DND-41 (cell line): ENCODE data around the gene MIGA1.

Experiments used
- ATAC-seq: fragments of 200-7000 bp; cut with Tn5 transposase; 3 replicates; pipeline ENCODE4 v1.9.1; 2021; ENCODE audit warnings: low read depth; ENCODE audit not compliant: insufficient read depth
- DNase-seq: peaks from one replicate; pipeline ENCODE4 v3.0.0-alpha.2; 2020
- H2AFZ ChIP-seq: 2 replicates; pipeline ENCODE4 v1.6.0; 2012; ENCODE audit warnings: low read depth, low read length
- H3K27ac ChIP-seq: 2 replicates; pipeline ENCODE4 v1.5.1; 2012; ENCODE audit warnings: low read length, inconsistent platforms
- H3K27me3 ChIP-seq: fragments of 200-600 bp; sonication (generic); 2 replicates; pipeline ENCODE4 v1.6.0; 2012; ENCODE audit warnings: low read length, mild to moderate bottlenecking, inconsistent platforms; ENCODE audit not compliant: insufficient read depth, poor library complexity
- H3K36me3 ChIP-seq: 2 replicates; pipeline ENCODE4 v1.5.1; 2012; ENCODE audit warnings: low read length, inconsistent platforms; ENCODE audit not compliant: insufficient read depth
- H3K4me1 ChIP-seq: 2 replicates; pipeline ENCODE4 v1.5.1; 2012; ENCODE audit warnings: mild to moderate bottlenecking, low read length; ENCODE audit not compliant: insufficient read depth
- H3K4me2 ChIP-seq: 2 replicates; pipeline ENCODE4 v1.6.0; 2012; ENCODE audit warnings: mild to moderate bottlenecking, moderate library complexity, low read length, inconsistent platforms; ENCODE audit not compliant: insufficient read depth
- H3K4me3 ChIP-seq, 2 experiments: fragments of 200-600 bp in 1 of 2; shearing (Covaris generic) in 1 of 2; 2 replicates each; pipeline ENCODE4 v1.5.1; 2012 to 2016; ENCODE audit warnings: inconsistent platforms in 2 of 2, low read length in 2 of 2, mild to moderate bottlenecking in 2 of 2, low read depth in 1 of 2, moderate library complexity in 1 of 2
- H3K79me2 ChIP-seq: 2 replicates; pipeline ENCODE4 v1.6.0; 2012; ENCODE audit warnings: low read length, inconsistent platforms; ENCODE audit not compliant: insufficient read depth
- H3K9ac ChIP-seq: 2 replicates; pipeline ENCODE4 v1.6.0; 2012; ENCODE audit warnings: low read depth, mild to moderate bottlenecking, inconsistent platforms, low read length, moderate library complexity
- H3K9me3 ChIP-seq: 2 replicates; pipeline ENCODE4 v1.5.1; 2012; ENCODE audit warnings: low read length, moderate library complexity, mild to moderate bottlenecking, inconsistent platforms; ENCODE audit not compliant: insufficient read depth, severe bottlenecking
- H4K20me1 ChIP-seq: 2 replicates; pipeline ENCODE4 v1.6.0; 2012; ENCODE audit warnings: low read length; ENCODE audit not compliant: insufficient read depth
- EZH2 ChIP-seq: IDR thresholded peaks from 3 replicates; pipeline ENCODE4 v1.6.1; 2012; ENCODE audit warnings: borderline replicate concordance, low read depth, mild to moderate bottlenecking, moderate library complexity, low read length, inconsistent platforms; ENCODE audit not compliant: severe bottlenecking
- TF ChIP-seq, protein P1 (sequence below): IDR thresholded peaks from 2 replicates; pipeline ENCODE4 v1.5.1; 2012; ENCODE audit warnings: borderline replicate concordance, low read length, moderate library complexity, mild to moderate bottlenecking; ENCODE audit not compliant: poor library complexity, severe bottlenecking; ENCODE audit errors: extremely low read depth

MIGA1 gene

DNA sequence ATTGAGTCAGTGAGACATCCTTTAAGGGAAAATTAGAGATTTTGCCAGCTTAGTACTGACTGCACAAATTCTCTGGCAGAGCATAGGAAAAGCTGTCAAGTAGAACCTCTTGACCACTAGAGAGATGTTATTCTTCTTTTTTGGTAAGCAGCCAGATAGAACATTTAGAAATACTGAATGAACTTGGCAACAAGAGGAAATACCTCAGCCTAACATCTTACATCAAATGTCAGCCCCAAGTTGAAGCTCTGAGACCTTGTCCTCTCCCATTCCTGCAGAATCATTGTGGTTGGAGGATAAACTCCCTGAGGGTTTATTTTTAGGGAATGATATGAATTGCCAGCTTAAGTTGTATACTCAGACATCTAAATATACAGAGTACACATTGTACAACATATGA is 53.5 kb downstream of the MIGA1 start:
- Histone ChIP-seq H3K4me3 (no peak overlapping the region), H3K4me1 (no peaks in the 10 kb centered on the region), H3K27ac (no peak overlapping the region), H3K36me3 (peaks cover 54% of the 10 kb centered on the region), H3K9me3 (no peaks in the 10 kb centered on the region), H3K9ac (no peak overlapping the region), H3K4me2 (no peak overlapping the region), H3K27me3 (no peaks in the 10 kb centered on the region), H3K79me2 (no peaks in the 10 kb centered on the region), H2AFZ (no peak overlapping the region), H4K20me1 (no peaks in the 10 kb centered on the region)
- no peak for DNase-seq
- no peak for ATAC-seq
- TF ChIP-seq, protein P1, sequence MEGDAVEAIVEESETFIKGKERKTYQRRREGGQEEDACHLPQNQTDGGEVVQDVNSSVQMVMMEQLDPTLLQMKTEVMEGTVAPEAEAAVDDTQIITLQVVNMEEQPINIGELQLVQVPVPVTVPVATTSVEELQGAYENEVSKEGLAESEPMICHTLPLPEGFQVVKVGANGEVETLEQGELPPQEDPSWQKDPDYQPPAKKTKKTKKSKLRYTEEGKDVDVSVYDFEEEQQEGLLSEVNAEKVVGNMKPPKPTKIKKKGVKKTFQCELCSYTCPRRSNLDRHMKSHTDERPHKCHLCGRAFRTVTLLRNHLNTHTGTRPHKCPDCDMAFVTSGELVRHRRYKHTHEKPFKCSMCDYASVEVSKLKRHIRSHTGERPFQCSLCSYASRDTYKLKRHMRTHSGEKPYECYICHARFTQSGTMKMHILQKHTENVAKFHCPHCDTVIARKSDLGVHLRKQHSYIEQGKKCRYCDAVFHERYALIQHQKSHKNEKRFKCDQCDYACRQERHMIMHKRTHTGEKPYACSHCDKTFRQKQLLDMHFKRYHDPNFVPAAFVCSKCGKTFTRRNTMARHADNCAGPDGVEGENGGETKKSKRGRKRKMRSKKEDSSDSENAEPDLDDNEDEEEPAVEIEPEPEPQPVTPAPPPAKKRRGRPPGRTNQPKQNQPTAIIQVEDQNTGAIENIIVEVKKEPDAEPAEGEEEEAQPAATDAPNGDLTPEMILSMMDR: no peak
- TF ChIP-seq EZH2: no peak

DNA sequence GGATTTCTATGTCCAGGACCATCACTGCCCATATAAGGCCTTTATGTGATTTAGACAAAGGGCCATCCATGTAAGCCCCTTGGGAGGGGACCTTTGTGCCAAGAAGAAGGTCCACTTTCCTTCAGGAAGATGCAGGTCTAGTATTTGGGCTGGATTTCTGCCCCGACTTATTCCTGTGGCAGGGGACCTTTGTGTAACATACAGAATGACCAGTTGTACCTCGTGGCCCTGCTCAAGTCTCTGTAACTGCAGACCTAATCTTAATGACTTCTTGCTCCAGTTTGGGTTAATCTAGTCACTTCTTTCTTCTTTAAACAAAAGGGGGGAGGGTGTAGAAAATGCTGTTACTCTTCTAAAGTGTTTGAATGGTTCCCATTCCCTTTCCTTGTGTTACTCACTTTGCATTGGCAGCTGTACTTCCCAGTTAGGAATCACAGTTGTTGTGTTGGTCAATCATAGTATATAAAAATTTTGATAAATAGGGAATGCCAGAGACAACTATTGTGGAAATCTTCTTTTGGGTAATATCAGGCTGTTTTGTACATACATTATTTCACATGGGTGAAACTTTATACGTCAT is 54.2 kb downstream of the MIGA1 start:
- H4K20me1 ChIP-seq: no peaks in the 10 kb centered on the region
- H3K36me3 ChIP-seq: peaks cover 55% of the 10 kb centered on the region
- H3K4me2 ChIP-seq: no peak overlapping the region
- no peaks in the 10 kb centered on the region for H3K4me1 ChIP-seq
- H2AFZ ChIP-seq: no peak overlapping the region
- H3K27me3 ChIP-seq: no peaks in the 10 kb centered on the region
- no peaks in the 10 kb centered on the region for H3K9me3 ChIP-seq
- DNase-seq (no peak), ATAC-seq (no peak)
- no peak overlapping the region for H3K27ac ChIP-seq
- H3K4me3 ChIP-seq: no peak overlapping the region
- no peaks in the 10 kb centered on the region for H3K79me2 ChIP-seq
- TF ChIP-seq, protein P1: no peak
- TF ChIP-seq EZH2: no peak
- H3K9ac ChIP-seq: no peak overlapping the region

GRCh38 chr1:77834771-77835334 is 55.4 kb downstream of the MIGA1 start:
- Histone ChIP-seq H3K4me1 (no peaks in the 10 kb centered on the region), H3K4me2 (no peak overlapping the region), H3K4me3 (no peak overlapping the region), H3K9ac (no peak overlapping the region), H2AFZ (no peak overlapping the region), H3K9me3 (no peaks in the 10 kb centered on the region), H3K36me3 (peaks cover 60% of the 10 kb centered on the region), H3K27ac (no peak overlapping the region), H4K20me1 (no peaks in the 10 kb centered on the region), H3K79me2 (no peaks in the 10 kb centered on the region), H3K27me3 (no peaks in the 10 kb centered on the region)
- no peak for DNase-seq
- TF ChIP-seq, protein P1: no peak
- TF ChIP-seq EZH2: no peak
- no peak for ATAC-seq
